Gastrocnemius medialis (tissue), 4 donors: ENCODE data around the gene RUVBL2. TPM values are rescaled to one million over a fixed set of nuclear protein-coding genes. Genes with fewer than 3 reads are reported as not detected.

Experiments used
- ATAC-seq, 2 donors: fragments of 150-250 bp; one replicate each; pipeline ENCODE4 v1.9.1; 2016
- DNase-seq, 2 donors: peaks; one replicate each; pipeline ENCODE4 v3.0.0-alpha.2; 2019
- H3K27ac ChIP-seq, 4 donors: fragments of 200-600 bp; sonication (generic); 1 replicate in 1 of 4; 2 replicates in 3 of 4; pipeline ENCODE4 v1.5.1; 2016 to 2018; ENCODE audit warnings: mild to moderate bottlenecking in 2 of 4, moderate library complexity in 1 of 4
- H3K27me3 ChIP-seq, 3 donors: fragments of 200-600 bp; sonication (generic) in 2 of 3; 1 replicate in 1 of 3; 2 replicates in 2 of 3; pipeline versions ENCODE4 v1.5.1 to v1.6.0; 2016 to 2019; ENCODE audit warnings: mild to moderate bottlenecking in 1 of 3, moderate library complexity in 1 of 3
- H3K36me3 ChIP-seq, 2 donors: fragments of 200-600 bp; sonication (generic) in 1 of 2; one replicate each; pipeline ENCODE4 v1.5.1; 2017 to 2018
- H3K4me1 ChIP-seq, 2 donors: fragments of 200-600 bp; sonication (generic) in 1 of 2; one replicate each; pipeline ENCODE4 v1.5.1; 2016 to 2017; ENCODE audit warnings: mild to moderate bottlenecking in 2 of 2
- H3K4me3 ChIP-seq, 4 donors: fragments of 200-600 bp; sonication (generic) in 3 of 4; 1 replicate in 1 of 4; 2 replicates in 3 of 4; pipeline ENCODE4 v1.5.1; 2016 to 2019; ENCODE audit warnings: mild to moderate bottlenecking in 2 of 4
- H3K9me3 ChIP-seq, 3 donors: fragments of 200-600 bp; sonication (generic) in 2 of 3; 1 replicate in 1 of 3; 2 replicates in 2 of 3; pipeline ENCODE4 v1.5.1; 2016 to 2019
- CTCF ChIP-seq, 5 experiments: fragments of 450-650 bp in 3 of 5; fragments of 200-600 bp in 2 of 5; sonication (generic) in 2 of 5; IDR thresholded peaks in 4 of 5; conservative IDR thresholded peaks in 1 of 5; 1 replicate in 4 of 5; 2 replicates in 1 of 5; pipeline ENCODE4 v1.5.1; 2016 to 2019; ENCODE audit warnings: antibody characterized with exemption in 5 of 5, mild to moderate bottlenecking in 3 of 5, moderate library complexity in 3 of 5
- POLR2A ChIP-seq, 2 donors: fragments of 450-650 bp; IDR thresholded peaks; one replicate each; pipeline ENCODE4 v1.6.1; 2017; ENCODE audit warnings: antibody characterized with exemption in 2 of 2, mild to moderate bottlenecking in 2 of 2, moderate library complexity in 2 of 2
- in situ Hi-C, 4 donors: fragments of 200-750 bp; cut with MboI; loops; one replicate each; pipeline versions ENCODE4 v1.15.0 to v1.8.0; 2017; ENCODE audit warnings: low sequenced_read_pairs in 4 of 4
- intact Hi-C: fragments of 100-400 bp; cut with DNase I; formaldehyde crosslinking; loops from one replicate; pipeline ENCODE4 v1.15.1; 2023; ENCODE audit warnings: low total_unique reads
- total RNA-seq, 4 donors: library from RNA; depleted of rRNA; stranded (reverse); fragments of >200 nt; gene quantifications; one replicate each; pipeline versions ENCODE4 v1.1.0 to v1.2.3, GENCODE V29; 2016

The RUVBL2 gene
- total RNA-seq, 4 donors from 2014 or later, result 134 to 185 (median 146) TPM

GRCh38 chr19:48988860-48989259 is 4.8 kb upstream of the RUVBL2 start:
- in situ Hi-C loops (no loop called here), intact Hi-C loops (no loop called here)
- DNase-seq (no peak), ATAC-seq (no peak)
- peaks cover 41 to 45% of the 10 kb centered on the region in 2 donors for H3K4me1 ChIP-seq
- TF ChIP-seq CTCF (IDR thresholded peaks at IDR 0.05 in 4 of 5, conservative IDR thresholded peaks at IDR 0.05 in 1 of 5) (no peak), POLR2A (IDR thresholded peaks at IDR 0.05) (no peak)
- no peak overlapping the region for H3K4me3 ChIP-seq
- peaks cover 0 to 51% of the 10 kb centered on the region in 2 donors for H3K36me3 ChIP-seq
- peak overlapping the region; percentile 93 to 100 (median 99) for H3K27ac ChIP-seq
- no peaks in the 10 kb centered on the region for H3K9me3 ChIP-seq
- no peaks in the 10 kb centered on the region for H3K27me3 ChIP-seq

- Histone ChIP-seq H3K27me3 (no peaks in the 10 kb centered on the region), H3K27ac (peak overlapping the region; percentile 93 to 100 (median 99)), H3K36me3 (peaks cover 0 to 42% of the 10 kb centered on the region in 2 donors), H3K9me3 (no peaks in the 10 kb centered on the region), H3K4me3 (peak overlapping the region; percentile 75 to 99 (median 84)), H3K4me1 (peaks cover 50 to 52% of the 10 kb centered on the region in 2 donors)
- intact Hi-C loops, result loop anchor here (5.0 to 10.0 kb wide), 4 partner anchors 83 to 825 kb away; partner anchors contain the start of genes EMP3, FUZ, KCNA7 and MED25
- TF ChIP-seq POLR2A (IDR thresholded peaks at IDR 0.05) (peak; percentile 78 to 93), CTCF (IDR thresholded peaks at IDR 0.05 in 4 of 5, conservative IDR thresholded peaks at IDR 0.05 in 1 of 5) (no peak)
- ATAC-seq (peak; percentile 57 to 62), DNase-seq (peak; percentile 91 to 96)
- in situ Hi-C loops, result no loop called here
These were observed 3.9 kb upstream of the RUVBL2 start for GRCh38 chr19:48989701-48990291.

GRCh38 chr19:48990400-48990799 is 3.3 kb upstream of the RUVBL2 start:
- peaks cover 51 to 54% of the 10 kb centered on the region in 2 donors for H3K4me1 ChIP-seq
- TF ChIP-seq POLR2A (IDR thresholded peaks at IDR 0.05), result no peak
- TF ChIP-seq CTCF (IDR thresholded peaks at IDR 0.05 in 4 of 5, conservative IDR thresholded peaks at IDR 0.05 in 1 of 5), result no peak
- in situ Hi-C loops, result no loop called here

GRCh38 chr19:48991011-48991609 is 2.6 kb upstream of the RUVBL2 start:
- peaks cover 0 to 29% of the 10 kb centered on the region in 2 donors for H3K36me3 ChIP-seq
- H3K4me3 ChIP-seq, result peak overlapping the region; percentile 75 to 99 (median 84)
- TF ChIP-seq CTCF (IDR thresholded peaks at IDR 0.05 in 4 of 5, conservative IDR thresholded peaks at IDR 0.05 in 1 of 5) (no peak), POLR2A (IDR thresholded peaks at IDR 0.05) (no peak)
- ATAC-seq (no peak), DNase-seq (peak in 1 of 2 donors; percentile 62)
- H3K27ac ChIP-seq, result peak overlapping the region; percentile 93 to 100 (median 99)
- intact Hi-C loops (loop anchor here (1.0 to 10.0 kb wide), 5 partner anchors 81 to 824 kb away; partner anchors contain the start of genes EMP3, FUZ, KCNA7 and MED25), in situ Hi-C loops (no loop called here)
- no peaks in the 10 kb centered on the region for H3K27me3 ChIP-seq
- no peaks in the 10 kb centered on the region for H3K9me3 ChIP-seq
- H3K4me1 ChIP-seq, result peaks cover 51 to 54% of the 10 kb centered on the region in 2 donors

More at GRCh38 chr19:48990400-48990799, 3.3 kb upstream of the RUVBL2 start:
- DNase-seq (no peak), ATAC-seq (no peak)
- intact Hi-C loops, result loop anchor here (5.0 to 10.0 kb wide), 4 partner anchors 82 to 824 kb away; partner anchors contain the start of genes EMP3, FUZ, KCNA7 and MED25
- Histone ChIP-seq H3K9me3 (no peaks in the 10 kb centered on the region), H3K27ac (peak overlapping the region; percentile 93 to 100 (median 99)), H3K36me3 (peaks cover 0 to 36% of the 10 kb centered on the region in 2 donors), H3K27me3 (no peaks in the 10 kb centered on the region), H3K4me3 (peak overlapping the region; percentile 75 to 99 (median 84))
